ENCODE results near the gene NNMT.

Gene NNMT

GRCh38 chr11:114277637-114278341 lies 18.4 kb upstream of the NNMT start:
- TF ChIP-seq, protein P1, sequence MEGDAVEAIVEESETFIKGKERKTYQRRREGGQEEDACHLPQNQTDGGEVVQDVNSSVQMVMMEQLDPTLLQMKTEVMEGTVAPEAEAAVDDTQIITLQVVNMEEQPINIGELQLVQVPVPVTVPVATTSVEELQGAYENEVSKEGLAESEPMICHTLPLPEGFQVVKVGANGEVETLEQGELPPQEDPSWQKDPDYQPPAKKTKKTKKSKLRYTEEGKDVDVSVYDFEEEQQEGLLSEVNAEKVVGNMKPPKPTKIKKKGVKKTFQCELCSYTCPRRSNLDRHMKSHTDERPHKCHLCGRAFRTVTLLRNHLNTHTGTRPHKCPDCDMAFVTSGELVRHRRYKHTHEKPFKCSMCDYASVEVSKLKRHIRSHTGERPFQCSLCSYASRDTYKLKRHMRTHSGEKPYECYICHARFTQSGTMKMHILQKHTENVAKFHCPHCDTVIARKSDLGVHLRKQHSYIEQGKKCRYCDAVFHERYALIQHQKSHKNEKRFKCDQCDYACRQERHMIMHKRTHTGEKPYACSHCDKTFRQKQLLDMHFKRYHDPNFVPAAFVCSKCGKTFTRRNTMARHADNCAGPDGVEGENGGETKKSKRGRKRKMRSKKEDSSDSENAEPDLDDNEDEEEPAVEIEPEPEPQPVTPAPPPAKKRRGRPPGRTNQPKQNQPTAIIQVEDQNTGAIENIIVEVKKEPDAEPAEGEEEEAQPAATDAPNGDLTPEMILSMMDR (conservative IDR thresholded peaks at IDR 0.05; ENCODE audit: low read depth, low read length) = peak; percentile 28
- no peak for DNase-seq (ENCODE audit: low read depth)
- H3K4me3 ChIP-seq (ENCODE audit: low read depth, low read length) = no peak overlapping the region

- no peak overlapping the region for H3K4me3 ChIP-seq (ENCODE audit: low read depth, low read length)
- DNase-seq (ENCODE audit: low read depth) = no peak
- TF ChIP-seq, protein P1 (conservative IDR thresholded peaks at IDR 0.05; ENCODE audit: low read depth, low read length) = no peak
These were observed 17.7 kb upstream of the NNMT start for GRCh38 chr11:114278342-114279065.

DNA sequence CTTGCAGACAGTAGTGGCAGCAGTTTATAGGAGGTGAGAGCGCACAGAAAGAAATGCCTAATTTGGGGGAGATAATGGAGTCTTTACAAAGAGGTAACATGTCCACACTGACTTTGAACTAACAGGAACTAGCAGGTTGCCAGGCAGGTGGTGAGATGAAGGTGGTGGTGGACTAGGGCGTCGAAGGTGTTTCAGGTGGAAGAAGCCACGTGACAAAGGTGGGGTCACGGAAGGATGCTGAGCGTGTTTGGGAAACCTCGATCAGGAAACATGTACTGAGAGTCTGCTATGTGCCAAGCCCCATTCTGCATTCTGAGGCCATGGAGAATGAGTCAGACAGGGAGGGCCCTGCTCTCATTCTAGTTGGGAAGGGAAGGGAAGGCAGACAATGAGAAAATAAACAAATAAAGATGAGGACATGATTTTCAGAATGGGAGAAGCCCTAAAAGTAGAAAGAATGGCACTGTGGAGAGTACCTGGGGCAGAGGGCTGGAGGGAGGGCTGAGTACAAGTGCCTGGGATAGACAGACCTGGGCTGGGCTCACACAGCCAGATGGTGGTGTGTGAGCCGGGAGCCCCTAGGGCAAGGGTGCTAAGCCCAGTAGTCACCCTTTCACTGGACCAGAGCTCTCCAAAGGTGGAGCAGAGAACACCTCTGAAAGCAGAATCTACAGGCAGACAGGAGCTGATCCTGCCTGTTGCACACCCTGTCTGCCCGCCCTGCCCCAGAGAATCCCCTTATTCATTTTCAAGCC lies 16.2 kb upstream of the NNMT start:
- TF ChIP-seq, protein P1 (conservative IDR thresholded peaks at IDR 0.05; ENCODE audit: low read depth, low read length) = no peak
- no peak overlapping the region for H3K4me3 ChIP-seq (ENCODE audit: low read depth, low read length)
- peak; percentile 77 for DNase-seq (ENCODE audit: low read depth)

GRCh38 chr11:114280696-114281095 lies 15.5 kb upstream of the NNMT start:
- no peak overlapping the region for H3K4me3 ChIP-seq (ENCODE audit: low read depth, low read length)
- TF ChIP-seq, protein P1 (conservative IDR thresholded peaks at IDR 0.05; ENCODE audit: low read depth, low read length) = peak; percentile 84
- DNase-seq (ENCODE audit: low read depth) = peak; percentile 92

DNA sequence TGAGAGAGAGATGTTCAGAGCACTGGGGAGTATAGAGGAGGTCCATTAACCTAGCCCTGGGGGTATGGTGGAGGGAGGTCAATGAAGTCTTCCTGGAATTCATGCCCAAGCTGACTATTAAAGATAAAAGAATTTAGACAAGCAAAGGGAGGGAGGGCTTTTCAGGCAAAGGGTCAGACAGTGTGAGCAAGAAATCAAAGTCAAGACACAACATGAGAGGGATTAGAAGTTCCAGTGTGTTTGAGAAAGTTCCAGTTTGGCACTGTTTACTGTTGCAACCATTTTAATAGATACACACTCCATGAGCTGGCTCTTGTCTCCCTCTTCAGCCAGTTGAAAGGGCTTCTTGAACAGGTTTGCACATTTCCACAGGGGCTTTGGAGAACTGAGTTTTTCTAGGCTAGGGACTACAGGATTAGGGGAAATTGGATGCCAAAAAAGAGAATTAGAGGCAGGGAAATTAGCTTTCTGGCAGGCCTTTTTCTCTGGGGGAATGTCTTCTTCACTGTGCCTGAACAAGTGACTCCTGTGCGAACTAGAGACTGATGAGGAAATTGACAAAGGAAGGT lies 14.7 kb upstream of the NNMT start:
- DNase-seq (ENCODE audit: low read depth) = no peak
- TF ChIP-seq, protein P1 (conservative IDR thresholded peaks at IDR 0.05; ENCODE audit: low read depth, low read length) = no peak
- H3K4me3 ChIP-seq (ENCODE audit: low read depth, low read length) = no peak overlapping the region

DNA sequence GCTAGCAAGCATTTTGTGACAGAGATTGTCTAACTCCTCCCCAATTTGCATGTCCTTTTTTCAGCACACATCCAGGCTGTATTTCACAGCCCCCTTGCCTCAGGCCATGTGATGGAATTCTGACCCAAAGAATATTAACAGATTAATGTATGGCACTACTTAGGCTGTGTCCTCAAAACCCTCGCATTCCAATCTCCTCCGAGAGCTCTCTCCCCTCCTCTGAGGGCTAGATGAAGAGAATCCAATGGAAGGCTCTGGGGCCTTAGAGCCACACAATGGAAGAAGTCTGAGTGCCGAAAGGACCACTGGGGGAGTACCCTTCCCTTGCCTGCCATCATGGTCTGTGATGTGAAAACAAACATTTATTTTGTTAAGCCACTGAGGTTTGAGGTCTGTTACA lies 13.7 kb upstream of the NNMT start:
- no peak for DNase-seq (ENCODE audit: low read depth)
- TF ChIP-seq, protein P1 (conservative IDR thresholded peaks at IDR 0.05; ENCODE audit: low read depth, low read length) = no peak
- no peak overlapping the region for H3K4me3 ChIP-seq (ENCODE audit: low read depth, low read length)
